Measurements from ENCODE around the gene EEA1.

Gene EEA1

DNA sequence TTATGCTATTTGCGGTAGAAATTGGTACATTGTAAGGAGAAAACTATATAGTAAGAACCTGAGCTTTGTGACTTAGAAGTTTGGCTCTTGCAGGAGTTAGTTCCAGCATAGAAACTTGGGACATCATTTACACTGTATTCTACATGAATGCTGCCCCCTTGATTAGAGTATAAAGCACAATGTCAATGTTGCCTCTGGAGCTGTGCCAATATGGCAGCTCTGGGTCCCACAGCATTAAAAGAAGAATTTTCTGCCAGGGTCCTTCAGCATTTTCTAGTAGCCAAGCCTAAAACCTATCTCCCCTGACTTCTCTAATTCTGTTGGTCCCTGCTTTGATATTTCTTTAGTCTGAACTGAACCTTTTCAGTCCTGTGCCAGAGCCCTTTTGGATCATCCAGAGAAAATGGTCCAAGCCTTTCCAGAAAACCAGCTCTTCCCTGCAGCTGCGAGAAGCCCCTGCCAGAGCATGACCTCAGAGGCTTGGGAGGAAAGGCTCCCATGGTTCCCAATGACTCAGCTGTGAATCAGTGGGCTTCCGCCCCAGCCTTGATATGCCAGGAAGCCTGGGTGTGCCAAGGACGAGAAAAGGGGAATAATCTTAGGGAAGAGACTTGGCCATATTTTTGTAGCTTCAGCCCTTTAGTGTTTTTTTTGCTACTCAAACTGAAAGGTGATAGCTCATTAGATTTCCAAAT lies 183.1 kb downstream of the EEA1 start:
- peak; percentile 86 for DNase-seq (ENCODE audit: low spot score)

DNA sequence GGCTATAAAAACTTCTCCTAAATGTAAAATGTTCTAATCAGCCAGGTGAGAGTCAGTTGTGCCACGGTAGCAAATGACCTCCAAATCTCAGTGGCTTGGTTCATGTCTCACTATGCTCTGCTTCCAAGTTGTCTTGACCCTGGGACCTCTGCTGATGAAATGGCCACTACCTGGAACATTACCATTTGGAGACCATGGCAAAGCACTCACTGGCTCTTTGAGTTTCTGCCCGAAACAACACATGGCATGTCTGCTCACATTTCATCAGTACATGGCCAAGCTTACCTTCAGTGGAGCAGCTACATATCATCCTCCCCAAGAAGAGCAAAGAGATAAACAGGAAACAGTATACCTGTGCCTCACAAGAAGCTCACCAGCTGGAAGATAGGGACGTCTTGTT lies 186.1 kb downstream of the EEA1 start:
- no peak for DNase-seq (ENCODE audit: low spot score)

DNA sequence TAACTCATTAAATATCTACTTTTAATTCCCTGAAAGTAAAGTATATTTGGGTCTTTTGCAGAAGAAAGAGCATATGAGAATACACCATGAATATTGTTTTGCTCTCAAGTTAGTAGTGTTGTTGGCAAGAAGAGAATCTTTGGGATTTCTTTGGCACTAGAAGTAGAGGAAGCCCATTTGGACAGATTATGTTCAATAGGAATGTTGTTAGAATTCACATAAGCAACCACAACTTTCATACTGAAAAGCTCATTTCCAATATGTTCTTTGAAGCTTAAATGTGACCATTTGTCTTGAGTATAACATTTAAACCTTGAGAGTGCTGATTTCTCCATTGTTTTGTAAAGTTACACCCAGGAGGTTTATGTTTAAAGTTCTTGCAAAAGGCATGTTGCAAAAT lies 188.7 kb downstream of the EEA1 start:
- DNase-seq (ENCODE audit: low spot score): no peak

DNA sequence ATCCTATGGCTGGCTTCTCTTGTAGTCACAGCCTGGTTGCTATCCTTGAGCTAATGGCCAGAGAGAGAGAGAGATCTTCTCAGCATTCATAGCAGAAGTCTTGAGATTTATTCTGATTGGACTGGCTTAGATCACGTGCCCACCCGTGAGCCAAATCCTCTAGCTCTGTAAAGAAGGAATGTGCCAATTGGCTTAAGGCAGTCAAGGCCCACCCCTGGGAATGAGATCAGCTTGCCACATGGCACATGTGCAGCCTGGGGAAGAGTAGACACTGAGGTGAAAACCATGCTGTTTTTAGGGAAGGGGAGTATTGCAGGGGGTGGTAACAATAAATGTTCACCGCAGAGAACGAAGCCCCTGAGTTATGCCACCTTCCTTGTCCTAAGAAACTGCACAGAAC lies 190.0 kb downstream of the EEA1 start:
- no peak for DNase-seq (ENCODE audit: low spot score)

DNA sequence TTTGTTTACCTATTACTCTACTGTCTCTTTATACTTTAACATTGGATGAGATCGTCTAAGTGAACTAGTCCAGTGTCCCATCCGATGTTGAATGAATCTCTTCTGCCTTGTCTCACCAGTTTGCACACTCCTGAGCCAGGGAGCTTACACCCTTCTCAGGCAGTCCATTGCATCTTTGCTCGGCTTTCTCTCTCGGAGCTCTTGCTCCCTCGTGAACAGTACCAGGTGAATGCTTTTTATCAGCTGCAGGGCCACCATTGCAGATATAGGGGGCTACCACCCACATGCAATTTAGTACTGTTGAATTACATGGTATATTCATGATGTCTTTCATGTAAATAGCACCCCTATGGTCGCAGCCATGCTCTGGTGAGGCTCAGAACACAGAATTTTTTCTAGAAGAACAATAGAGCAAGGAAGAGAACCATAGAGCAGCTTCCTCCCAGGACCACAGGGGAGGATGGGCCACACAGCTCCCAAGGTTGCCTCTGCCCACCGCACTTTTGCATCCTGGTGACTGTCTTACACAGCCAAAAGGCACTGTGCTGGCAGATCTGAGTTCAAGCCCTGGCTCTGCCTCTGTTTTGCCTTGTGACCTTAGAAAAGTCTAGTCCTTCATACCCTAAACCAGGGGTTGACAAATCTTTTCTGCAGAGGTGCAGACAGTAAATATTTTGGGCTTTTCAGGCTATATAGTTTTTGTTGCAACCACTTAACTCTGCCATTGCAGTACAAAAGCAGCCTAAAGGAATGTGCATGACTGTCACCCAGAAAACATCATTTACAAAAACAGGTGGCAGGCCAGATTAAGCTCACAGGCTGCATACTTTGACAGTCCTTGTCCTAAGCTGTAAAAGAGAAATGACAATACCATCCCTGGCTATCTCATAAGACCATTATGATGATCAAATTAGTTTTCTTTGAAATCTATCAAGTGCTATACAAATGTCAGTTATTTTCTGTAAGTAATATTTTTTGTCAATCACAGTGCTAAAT lies 190.9 kb downstream of the EEA1 start:
- DNase-seq (ENCODE audit: low spot score): no peak

DNA sequence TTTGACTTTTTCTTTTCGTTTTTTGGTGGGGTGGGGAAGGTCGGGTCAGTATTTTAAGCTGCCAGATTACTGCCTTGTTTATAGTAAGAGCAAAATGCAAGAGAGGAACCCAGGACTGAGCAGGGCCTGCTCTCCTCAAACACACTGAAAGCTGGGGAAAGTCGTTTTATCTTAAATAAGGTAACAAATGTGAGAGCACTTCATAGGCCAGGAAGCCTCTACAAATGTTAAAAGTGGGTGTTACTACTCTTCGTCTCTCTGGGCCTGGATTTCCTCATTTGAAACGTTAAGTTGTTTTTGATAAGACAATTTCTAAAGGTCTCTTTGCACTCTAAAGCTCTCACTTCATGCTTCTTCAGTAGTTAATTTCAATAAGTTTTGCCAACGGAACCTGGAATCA lies 192.5 kb downstream of the EEA1 start:
- no peak for DNase-seq (ENCODE audit: low spot score)

DNA sequence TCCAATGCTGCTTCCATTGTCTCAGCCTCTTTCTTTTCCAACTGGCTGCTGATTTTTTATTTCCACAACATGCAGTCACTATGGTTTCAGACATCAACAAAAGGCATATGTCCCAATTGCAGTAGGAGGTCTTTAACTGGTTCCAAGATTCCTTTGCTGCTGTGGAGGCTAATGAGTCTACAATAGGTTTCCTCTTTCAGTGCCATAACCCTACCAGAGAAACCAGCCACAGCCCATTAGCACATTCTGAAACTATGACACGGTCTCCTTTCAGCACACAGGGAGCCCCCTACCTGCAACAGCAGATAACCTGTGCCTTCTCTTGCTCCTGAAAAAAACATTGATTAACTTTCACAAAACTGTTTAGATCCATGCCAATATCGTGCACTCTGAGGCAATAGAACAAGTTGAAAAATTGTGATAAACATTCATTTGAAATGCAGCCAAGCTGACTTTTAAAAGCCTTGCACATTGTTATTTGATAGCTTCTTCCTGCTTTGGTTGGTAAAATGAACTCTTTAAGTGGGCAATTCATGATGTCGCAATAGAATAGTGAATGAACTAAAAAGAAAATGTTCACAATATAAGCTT lies 193.9 kb downstream of the EEA1 start:
- DNase-seq (ENCODE audit: low spot score): peak; percentile 62

DNA sequence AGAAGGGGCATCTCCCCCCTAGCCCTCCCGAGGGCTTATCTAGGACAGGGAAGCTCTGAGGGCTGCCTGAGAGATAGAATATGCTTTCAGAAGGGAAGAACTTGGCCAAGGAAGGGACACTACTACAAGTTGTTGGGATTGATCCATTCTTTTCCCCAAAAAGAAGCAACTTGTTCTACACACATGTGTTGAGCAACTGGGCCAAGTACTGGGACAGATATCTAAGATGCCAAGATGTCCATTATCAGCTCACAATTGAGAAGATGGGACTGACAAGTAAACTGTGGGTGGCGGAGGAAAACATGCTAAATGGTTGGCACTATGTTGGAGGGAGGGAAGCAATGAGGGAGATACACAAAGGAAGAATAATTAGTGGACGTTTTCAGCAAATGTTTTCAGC lies 195.4 kb downstream of the EEA1 start:
- DNase-seq (ENCODE audit: low spot score): no peak

DNA sequence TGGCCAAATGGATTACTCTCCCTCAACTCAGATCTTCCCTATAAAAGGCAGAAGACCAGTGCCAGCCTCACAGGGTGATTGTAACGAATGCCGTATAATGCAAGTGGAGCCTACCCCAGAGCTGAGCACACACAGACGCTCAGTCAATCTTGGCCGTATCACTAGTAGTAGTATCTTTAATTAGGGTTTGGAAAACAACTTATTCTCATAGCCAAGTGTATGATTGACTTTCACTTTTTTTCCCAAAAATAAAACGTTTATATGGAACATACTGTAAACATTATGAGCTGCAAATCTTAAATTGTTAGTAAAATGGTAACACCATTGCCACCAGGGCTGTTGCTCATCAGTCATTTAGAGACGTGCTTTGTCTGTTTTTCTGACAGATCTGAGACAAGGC lies 195.9 kb downstream of the EEA1 start:
- DNase-seq (ENCODE audit: low spot score): no peak

DNA sequence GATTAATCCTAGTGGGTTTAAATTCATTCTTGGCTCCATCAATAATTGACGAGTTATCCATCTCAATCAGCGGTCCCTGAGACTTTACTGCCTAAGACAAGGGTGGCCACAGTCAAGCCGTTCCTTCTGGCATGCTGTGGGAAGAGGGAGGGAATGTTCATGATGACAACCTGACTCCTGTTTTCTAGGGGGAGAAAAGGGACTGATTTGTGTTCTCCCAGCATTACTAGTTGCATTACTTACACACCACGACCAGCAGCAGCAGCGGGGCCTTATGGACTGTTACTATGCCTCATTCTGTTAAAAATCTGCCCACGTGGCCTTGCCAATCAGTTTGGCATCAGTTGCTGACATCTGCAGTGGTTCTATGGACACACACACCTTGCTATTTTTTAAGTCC lies 196.4 kb downstream of the EEA1 start:
- DNase-seq (ENCODE audit: low spot score): no peak

DNA sequence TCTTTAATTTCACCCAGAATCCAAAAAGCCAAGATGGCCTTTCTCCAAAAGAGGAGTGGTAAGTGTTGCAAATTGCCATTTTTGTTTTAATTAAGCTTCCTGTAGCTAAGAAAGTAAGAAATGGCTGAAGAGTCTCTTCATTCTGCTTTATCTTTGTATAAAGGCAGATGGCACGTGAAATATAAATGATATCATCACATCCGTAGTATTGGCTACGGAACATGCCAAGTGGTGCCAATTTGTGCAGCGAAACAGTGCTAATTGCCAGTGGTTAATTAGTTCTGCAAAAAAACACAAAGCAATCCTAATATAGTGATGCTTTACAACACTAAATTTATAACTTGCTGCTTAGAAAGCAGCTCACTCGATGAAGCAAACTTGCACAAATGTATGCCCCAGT lies 196.9 kb downstream of the EEA1 start:
- DNase-seq (ENCODE audit: low spot score): no peak

DNA sequence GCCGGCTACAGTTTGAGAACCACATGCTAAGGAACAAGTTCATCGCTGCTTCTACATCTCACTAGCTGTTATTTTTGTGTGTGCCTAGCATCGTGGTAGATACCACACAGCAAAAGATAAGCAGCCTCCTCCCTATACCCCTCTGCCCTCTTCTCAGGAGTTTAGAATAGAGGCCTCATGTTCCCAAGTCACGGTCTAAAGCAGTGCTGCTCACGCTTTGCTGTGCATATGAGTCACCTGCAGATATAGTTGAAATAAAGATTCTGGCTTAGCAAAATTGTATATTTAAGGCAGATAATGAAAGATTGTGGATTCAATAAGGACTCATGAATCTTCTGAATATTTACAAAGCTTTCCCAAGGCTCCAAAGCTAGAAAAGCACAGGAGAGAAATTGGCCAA lies 198.3 kb downstream of the EEA1 start:
- DNase-seq (ENCODE audit: low spot score): no peak

DNA sequence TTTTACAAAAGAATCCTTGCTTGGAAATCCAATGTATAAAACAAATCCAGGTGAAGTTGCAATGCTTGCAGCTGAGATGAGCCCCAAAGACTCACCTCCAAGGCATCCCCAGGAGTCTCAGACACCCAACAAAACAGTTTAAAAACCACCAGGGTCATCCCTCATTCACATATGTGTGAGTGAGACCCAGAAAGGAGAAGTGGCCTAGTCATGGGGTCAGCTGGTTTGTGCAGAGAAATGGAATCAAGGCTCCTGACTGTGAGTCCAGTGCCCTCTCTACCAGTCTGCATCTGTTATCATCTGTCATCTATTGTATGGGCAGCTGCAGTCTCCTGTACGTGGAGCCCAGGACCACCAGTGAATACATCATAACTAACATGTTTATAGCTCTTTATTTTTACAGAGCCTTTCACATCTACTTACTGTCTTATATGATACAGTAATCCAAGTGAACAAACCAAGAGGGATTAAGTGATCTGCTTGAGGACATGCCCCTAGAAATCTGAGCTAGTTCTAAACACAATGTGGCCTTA lies 199.3 kb downstream of the EEA1 start:
- no peak for DNase-seq (ENCODE audit: low spot score)

DNA sequence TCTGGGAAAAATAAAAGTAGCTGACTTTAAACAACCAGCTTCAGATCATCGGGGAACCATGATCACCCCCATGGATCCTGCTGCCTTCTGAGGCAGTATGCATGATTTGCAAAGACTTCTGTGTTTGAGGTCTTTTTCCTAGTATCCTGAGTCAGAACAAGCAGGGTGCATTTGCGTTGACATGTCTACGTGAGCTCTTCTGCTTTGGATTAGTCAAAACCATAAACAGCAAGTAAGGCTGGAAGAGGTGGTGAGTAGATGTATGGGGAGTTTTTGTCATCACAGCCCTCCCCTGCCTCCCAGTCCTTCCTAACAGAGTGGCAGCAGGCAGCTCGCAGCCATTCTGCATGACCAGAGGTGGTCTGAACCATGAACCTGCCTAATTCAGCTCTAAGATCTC lies 202.2 kb downstream of the EEA1 start:
- DNase-seq (ENCODE audit: low spot score): no peak

DNA sequence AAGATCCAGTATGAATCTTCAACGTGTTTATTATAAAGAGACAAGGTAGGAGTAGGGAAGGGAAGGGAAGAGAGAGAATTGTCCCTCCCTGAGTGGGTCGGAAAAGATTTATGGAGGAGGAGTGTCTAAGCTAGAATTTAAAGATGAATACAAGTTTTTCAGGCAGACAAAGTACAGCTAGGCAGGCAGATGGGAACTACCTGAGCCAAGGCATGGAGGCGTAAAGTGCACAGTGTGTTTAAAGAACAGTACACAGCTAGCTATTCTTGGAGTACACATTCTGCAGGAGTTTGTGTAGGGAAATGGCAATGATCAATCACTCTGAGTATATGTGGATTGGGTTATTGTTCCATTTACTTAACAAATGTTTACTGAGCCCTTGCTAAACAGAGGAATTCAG lies 206.2 kb downstream of the EEA1 start:
- DNase-seq (ENCODE audit: low spot score): no peak

DNA sequence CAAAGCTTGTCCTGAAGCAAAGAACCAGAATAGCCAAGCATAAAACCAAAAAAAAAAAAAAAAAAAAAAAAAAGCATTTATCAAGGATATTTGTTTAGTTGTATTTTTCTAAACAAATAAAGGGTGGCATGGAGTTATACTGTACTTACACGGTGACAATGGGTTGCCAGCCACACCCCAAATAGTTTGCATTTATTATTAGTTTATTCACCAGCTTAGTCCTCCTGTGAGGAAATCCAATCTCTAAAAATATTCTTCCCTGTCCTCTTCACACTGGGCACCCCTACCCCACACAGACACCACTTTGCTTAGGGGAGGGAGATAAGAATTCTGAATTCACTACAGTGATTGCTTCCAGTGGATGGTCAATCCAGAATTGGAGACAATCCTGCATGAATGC lies 207.4 kb downstream of the EEA1 start:
- no peak for DNase-seq (ENCODE audit: low spot score)

DNA sequence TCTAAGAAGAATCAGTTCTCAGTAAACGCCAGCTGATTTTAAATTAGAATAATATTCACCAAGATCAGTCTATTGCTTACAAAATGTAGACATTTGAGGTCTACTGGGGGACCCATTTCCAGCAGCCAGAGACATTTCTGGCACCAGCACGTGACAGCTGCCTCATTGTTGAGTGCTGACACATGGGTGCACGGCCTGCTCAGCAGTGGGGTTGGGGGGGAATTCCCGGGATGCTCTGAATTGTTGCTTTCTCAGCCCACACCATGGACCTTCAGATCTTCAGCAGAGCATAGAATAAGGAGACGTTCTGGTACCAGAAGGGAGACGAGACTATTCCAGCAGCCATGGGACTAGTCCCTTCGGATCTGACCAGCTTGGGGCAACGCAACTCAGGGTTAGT lies 208.0 kb downstream of the EEA1 start:
- peak; percentile 33 for DNase-seq (ENCODE audit: low spot score)
